Measurements from ENCODE around the gene GJA1.

The GJA1 gene

DNA sequence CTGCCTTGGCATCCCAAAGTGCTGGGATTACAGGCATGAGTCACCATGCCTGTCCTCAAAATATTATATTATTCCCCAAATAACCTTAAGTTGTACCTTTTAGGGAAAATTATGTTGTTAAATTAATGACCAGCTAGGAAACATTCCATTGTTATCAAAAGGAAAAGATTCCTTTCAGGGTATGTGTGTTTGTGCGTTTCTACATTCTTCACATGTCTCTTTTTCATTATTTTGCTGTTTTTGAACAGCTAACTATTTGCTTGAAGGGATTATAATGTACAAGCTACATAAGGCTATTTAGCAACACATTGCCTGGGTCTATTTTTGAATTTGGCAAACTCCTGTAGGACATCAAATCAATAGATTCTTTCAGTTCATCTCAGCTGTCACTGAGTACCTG lies 57.1 kb downstream of the GJA1 start:
- DNase-seq = no peak

DNA sequence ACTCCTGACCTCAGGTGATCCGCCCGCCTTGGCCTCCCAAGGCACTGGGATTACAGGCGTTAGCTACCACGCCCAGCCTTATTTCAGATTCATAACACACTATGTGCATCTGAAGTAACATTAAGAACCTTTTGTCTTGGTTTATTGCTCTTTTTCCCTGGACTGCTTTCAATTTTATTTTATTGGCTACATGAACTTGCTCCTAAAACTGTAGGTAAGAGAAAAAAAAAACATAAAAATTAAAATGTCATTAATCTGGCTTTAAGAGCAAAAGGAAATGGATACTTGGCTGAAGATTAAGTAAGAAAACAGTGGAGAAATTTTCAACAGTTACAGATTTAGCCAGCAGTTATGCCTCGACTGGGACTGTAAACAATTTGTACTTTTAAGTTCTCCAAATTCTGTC lies 62.5 kb downstream of the GJA1 start:
- DNase-seq = no peak

DNA sequence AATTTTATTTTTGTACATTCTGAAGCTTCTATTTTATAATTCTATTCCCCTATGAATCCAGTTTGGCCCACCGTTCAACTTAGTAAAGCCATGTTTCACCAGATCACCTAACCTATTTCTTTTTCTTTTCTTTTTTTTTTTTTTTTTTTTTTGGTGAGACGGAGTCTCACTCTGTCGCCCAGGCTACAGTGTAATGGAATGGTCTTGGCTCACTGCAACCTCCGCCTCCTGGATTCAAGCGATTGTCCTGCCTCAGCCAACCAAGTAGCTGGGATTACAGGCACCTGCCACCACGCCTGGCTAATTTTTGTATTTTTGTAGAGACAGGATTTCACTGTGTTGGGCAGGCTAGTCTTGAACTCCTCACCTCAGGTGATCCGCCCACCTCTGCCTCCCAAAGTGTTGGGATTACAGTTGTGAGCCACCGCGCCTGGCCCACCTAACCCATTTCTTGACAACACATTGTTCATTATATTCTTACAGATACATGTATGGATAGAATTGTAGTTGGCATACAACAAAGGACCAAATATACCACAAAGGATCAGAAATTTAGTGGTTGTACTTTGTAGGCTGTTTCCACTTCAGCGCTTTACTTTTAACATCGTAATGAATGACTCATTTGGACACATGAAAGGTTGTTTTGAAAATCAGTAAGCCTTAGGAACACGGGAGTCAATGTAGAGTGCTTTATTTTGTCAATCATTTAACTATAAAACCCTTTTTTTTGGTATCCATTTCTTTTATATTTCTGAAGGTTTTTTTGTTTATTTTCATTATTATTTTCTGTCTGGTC lies 63.2 kb downstream of the GJA1 start:
- no peak for DNase-seq

Measured in inflammatory macrophage (primary cell).